Fibroblast of skin of left quadriceps (primary cell): ENCODE results near the gene SRCAP.
A peak's percentile ranks its signal among the peaks of the same experiment; 100 is the strongest.

Experiments used
- DNase-seq, 2 experiments: peaks; one replicate each; pipeline ENCODE4 v3.0.0-alpha.2; 2013; ENCODE audit warnings: low read depth in 2 of 2

SRCAP gene

GRCh38 chr16:30698816-30699614 is at the start of gene SRCAP:
TSS of gene SRCAP (plus strand) at chr16:30699171. CDS start at chr16:30700825, 1,654 bp downstream.
- peak; percentile 31 to 39 for DNase-seq

- no peak for DNase-seq
Measured at GRCh38 chr16:30649725-30650368, 49.1 kb upstream of the SRCAP start.

GRCh38 chr16:30650369-30651123 is 48.4 kb upstream of the SRCAP start, which contains the start of gene PRR14:
TSS of gene PRR14 (plus strand) at chr16:30650960. CDS start at chr16:30651646, 686 bp downstream.
- peak; percentile 99 to 100 for DNase-seq

- no peak for DNase-seq
Measured at GRCh38 chr16:30651124-30652004, 47.6 kb upstream of the SRCAP start.

- no peak for DNase-seq
Measured at GRCh38 chr16:30652005-30652296, 47.0 kb upstream of the SRCAP start.

- no peak for DNase-seq
Measured at GRCh38 chr16:30652718-30653117, 46.3 kb upstream of the SRCAP start.

GRCh38 chr16:30654856-30655255 is 44.1 kb upstream of the SRCAP start:
- DNase-seq: no peak

GRCh38 chr16:30655815-30656347 is 43.1 kb upstream of the SRCAP start:
- no peak for DNase-seq

- no peak for DNase-seq
Measured at GRCh38 chr16:30656388-30656787, 42.6 kb upstream of the SRCAP start.

- DNase-seq: no peak
Measured at GRCh38 chr16:30656974-30657865, 41.8 kb upstream of the SRCAP start.

GRCh38 chr16:30657866-30658730 is 40.9 kb upstream of the SRCAP start, which contains the start of gene FBRS:
TSS of gene FBRS (plus strand) at chr16:30658431. CDS start at chr16:30659519, 1,088 bp downstream.
- peak; percentile 100 for DNase-seq

GRCh38 chr16:30658731-30659506 is 40.1 kb upstream of the SRCAP start:
- peak; percentile 96 to 97 for DNase-seq

GRCh38 chr16:30659507-30660423 is 39.2 kb upstream of the SRCAP start:
- DNase-seq: no peak

- no peak for DNase-seq
Measured at GRCh38 chr16:30660424-30661261, 38.3 kb upstream of the SRCAP start.

GRCh38 chr16:30662449-30662848 is 36.5 kb upstream of the SRCAP start:
- no peak for DNase-seq

- no peak for DNase-seq
Measured at GRCh38 chr16:30663038-30663437, 35.9 kb upstream of the SRCAP start.
